CD4-positive, CD25-positive, alpha-beta regulatory T cell (primary cell): ENCODE data around the gene ATP5MK. TPM values are rescaled to one million over a fixed set of nuclear protein-coding genes. Genes with fewer than 3 reads are reported as not detected.

Experiments
- polyA plus RNA-seq, 4 donors: library from polyadenylated mRNA; unstranded; fragments of 300-500 nt; fragmentation: Illumina TruSeq; gene quantifications; one replicate each; pipeline ENCODE4 v1.2.3, GENCODE V29; 2021
- total RNA-seq: library from RNA; stranded (reverse); gene quantifications from one replicate; pipeline ENCODE4 v1.2.3, GENCODE V29; 2022

The ATP5MK gene
- total and polyA plus RNA-seq, 5 donors from 2014 or later, result 152 to 608 (median 509) TPM

Other genes with a start within 250 kb of the ATP5MK start
- 59.6 TPM for gene NT5C2, start 203.2 kb downstream of the ATP5MK start, total RNA-seq
- 10 to 100 TPM; 52.4 to 58.6 (median 56.8) TPM for gene NT5C2, start 203.2 kb downstream of the ATP5MK start, polyA plus RNA-seq
- gene RPEL1, start 150.6 kb downstream of the ATP5MK start, total RNA-seq, result not detected
- under 1 TPM in 1 of 4 donors, not detected in 3; 0.10 TPM for gene RPEL1, start 150.6 kb downstream of the ATP5MK start, polyA plus RNA-seq
- not detected for gene INA, start 119.3 kb downstream of the ATP5MK start, total RNA-seq
- not detected for gene INA, start 119.3 kb downstream of the ATP5MK start, polyA plus RNA-seq
- 6.7 TPM for gene PCGF6, start 45.3 kb downstream of the ATP5MK start, total RNA-seq
- 10 to 100 TPM in 1 of 4 donors, 1 to 10 TPM in 3; 6.0 to 10.4 (median 9.1) TPM for gene PCGF6, start 45.3 kb downstream of the ATP5MK start, polyA plus RNA-seq
- gene TAF5, start 28.5 kb downstream of the ATP5MK start, total RNA-seq, result 9.4 TPM
- 1 to 10 TPM; 3.2 to 4.0 (median 3.7) TPM for gene TAF5, start 28.5 kb downstream of the ATP5MK start, polyA plus RNA-seq
- 26.9 TPM for gene PDCD11, start 151 bp upstream of the ATP5MK start, total RNA-seq
- 1 to 10 TPM; 7.1 to 10.0 (median 8.5) TPM for gene PDCD11, start 151 bp upstream of the ATP5MK start, polyA plus RNA-seq
- gene CALHM2, start 55.9 kb upstream of the ATP5MK start, total RNA-seq, result 26.1 TPM
- gene CALHM2, start 55.9 kb upstream of the ATP5MK start, polyA plus RNA-seq, result 10 to 100 TPM; 33.5 to 72.4 (median 50.0) TPM
- not detected for gene CALHM1, start 62.4 kb upstream of the ATP5MK start, total RNA-seq
- gene CALHM1, start 62.4 kb upstream of the ATP5MK start, polyA plus RNA-seq, result not detected
- not detected for gene CALHM3, start 82.8 kb upstream of the ATP5MK start, total RNA-seq
- gene CALHM3, start 82.8 kb upstream of the ATP5MK start, polyA plus RNA-seq, result not detected
- 1.1 TPM for gene NEURL1, start 97.2 kb upstream of the ATP5MK start, total RNA-seq
- under 1 TPM; 0.29 to 0.87 (median 0.54) TPM for gene NEURL1, start 97.2 kb upstream of the ATP5MK start, polyA plus RNA-seq